OCI-LY3 (cell line): Measurements from ENCODE around the gene SYT11.

ENCODE experiments used
- EZH2phosphoT487 ChIP-seq: fragments of 200-600 bp; shearing (Covaris generic); IDR thresholded peaks from 2 replicates; pipeline ENCODE4 v1.6.1; 2018; ENCODE audit warnings: antibody characterized with exemption, mixed run types, low read depth
- TF ChIP-seq, protein P1 (sequence below): fragments of 200-600, 300-600 bp; sonication (generic); IDR thresholded peaks from 2 replicates; pipeline ENCODE4 v1.5.1; 2014; ENCODE audit warnings: antibody characterized with exemption, low read length, low read depth

DNA sequence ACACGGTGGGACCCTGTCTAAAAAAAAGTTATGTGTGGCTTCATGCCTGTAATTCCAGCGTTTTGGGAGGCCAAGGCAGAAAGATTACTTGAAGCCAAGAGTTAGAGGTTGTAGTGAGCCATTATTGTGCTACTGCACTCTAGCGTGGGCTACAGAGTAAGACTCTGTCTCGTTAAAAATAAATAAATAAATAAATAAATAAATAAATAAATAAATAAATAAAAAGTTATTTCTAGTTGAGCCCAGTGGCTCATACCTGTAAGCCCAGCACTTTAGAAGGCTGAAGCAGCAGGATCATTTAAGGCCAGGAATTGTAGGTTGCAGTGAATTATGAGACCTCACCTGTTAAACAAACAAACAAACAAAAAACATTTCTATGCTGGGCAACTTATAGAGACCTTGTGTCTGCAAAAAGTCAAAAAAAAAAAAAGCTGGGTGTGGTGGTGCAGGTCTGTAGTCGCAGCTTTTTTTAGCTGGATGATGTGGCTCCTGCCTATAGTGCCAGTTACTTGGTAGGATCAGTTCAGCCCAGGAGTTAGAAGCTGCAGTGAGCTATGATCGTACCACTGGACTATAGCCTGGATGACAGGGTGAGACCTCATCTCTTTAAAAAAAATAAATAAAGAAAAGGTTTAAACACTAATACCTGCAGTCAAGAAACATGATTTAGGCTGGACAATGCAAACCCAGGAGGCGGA lies 27.9 kb upstream of the SYT11 start:
- TF ChIP-seq, protein P1, sequence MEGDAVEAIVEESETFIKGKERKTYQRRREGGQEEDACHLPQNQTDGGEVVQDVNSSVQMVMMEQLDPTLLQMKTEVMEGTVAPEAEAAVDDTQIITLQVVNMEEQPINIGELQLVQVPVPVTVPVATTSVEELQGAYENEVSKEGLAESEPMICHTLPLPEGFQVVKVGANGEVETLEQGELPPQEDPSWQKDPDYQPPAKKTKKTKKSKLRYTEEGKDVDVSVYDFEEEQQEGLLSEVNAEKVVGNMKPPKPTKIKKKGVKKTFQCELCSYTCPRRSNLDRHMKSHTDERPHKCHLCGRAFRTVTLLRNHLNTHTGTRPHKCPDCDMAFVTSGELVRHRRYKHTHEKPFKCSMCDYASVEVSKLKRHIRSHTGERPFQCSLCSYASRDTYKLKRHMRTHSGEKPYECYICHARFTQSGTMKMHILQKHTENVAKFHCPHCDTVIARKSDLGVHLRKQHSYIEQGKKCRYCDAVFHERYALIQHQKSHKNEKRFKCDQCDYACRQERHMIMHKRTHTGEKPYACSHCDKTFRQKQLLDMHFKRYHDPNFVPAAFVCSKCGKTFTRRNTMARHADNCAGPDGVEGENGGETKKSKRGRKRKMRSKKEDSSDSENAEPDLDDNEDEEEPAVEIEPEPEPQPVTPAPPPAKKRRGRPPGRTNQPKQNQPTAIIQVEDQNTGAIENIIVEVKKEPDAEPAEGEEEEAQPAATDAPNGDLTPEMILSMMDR = no peak
- no peak for TF ChIP-seq EZH2phosphoT487
